HEK293 (cell line): Measurements from ENCODE around the gene CDH11.

Experiments used
- CTCF ChIA-PET: fragments of 350-600 bp; formaldehyde crosslinking; extraction: SDS; loops from one replicate; lab custom pipeline; 2021; ENCODE audit warnings: antibody characterized with exemption; lab: Yijun Ruan, JAX
- POLR2A ChIA-PET: fragments of 300-600 bp; formaldehyde crosslinking; extraction: SDS; loops from one replicate; lab custom pipeline; 2020; ENCODE audit warnings: antibody characterized with exemption, inconsistent platforms; lab: Yijun Ruan, JAX
- H3K27ac ChIP-seq: fragments of 200-500 bp; sonication (Bioruptor generic); 2 replicates; pipeline ENCODE4 v1.5.1; 2014; ENCODE audit warnings: low read depth, low read length, control low read depth, inconsistent platforms; ENCODE audit errors: extremely low read depth
- H3K36me3 ChIP-seq, 2 experiments: fragments of 200-500 bp in 1 of 2; sonication (Bioruptor generic) in 1 of 2; 1 replicate in 1 of 2; 2 replicates in 1 of 2; pipeline ENCODE4 v1.5.1; 2014 to 2017; ENCODE audit warnings: inconsistent platforms in 2 of 2, low read length in 2 of 2; ENCODE audit not compliant: control insufficient read depth in 2 of 2, insufficient read depth in 1 of 2
- H3K4me1 ChIP-seq: fragments of 200-500 bp; sonication (Bioruptor generic); 2 replicates; pipeline ENCODE4 v1.5.1; 2014; ENCODE audit warnings: mild to moderate bottlenecking, low read length, inconsistent platforms; ENCODE audit not compliant: control insufficient read depth, insufficient read depth
- H3K4me3 ChIP-seq: 2 replicates; pipeline ENCODE4 v1.5.1; 2011; ENCODE audit warnings: low read depth, mild to moderate bottlenecking, control low read depth, low read length, moderate library complexity
- H3K9me3 ChIP-seq: fragments of 200-500 bp; sonication (Bioruptor generic); 2 replicates; pipeline ENCODE4 v1.5.1; 2014; ENCODE audit warnings: low read depth, low read length, inconsistent platforms; ENCODE audit not compliant: control insufficient read depth, insufficient read depth
- AEBP2 ChIP-seq: fragments of 450-650 bp; formaldehyde crosslinking; IDR thresholded peaks from 2 replicates; pipeline ENCODE4 v1.5.1; 2016; ENCODE audit warnings: missing biosample characterization, missing genetic modification characterization, borderline replicate concordance
- KLF10 ChIP-seq: fragments of 450-650 bp; IDR thresholded peaks from 2 replicates; pipeline ENCODE4 v1.5.1; 2018; ENCODE audit warnings: missing biosample characterization, mild to moderate bottlenecking, missing genetic modification characterization
- KLF8 ChIP-seq: fragments of 450-650 bp; formaldehyde crosslinking; IDR thresholded peaks from 2 replicates; pipeline ENCODE4 v1.5.1; 2016; ENCODE audit warnings: missing biosample characterization, missing genetic modification characterization
- PATZ1 ChIP-seq: fragments of 450-650 bp; formaldehyde crosslinking; IDR thresholded peaks from 2 replicates; pipeline ENCODE4 v1.5.1; 2016; ENCODE audit warnings: missing biosample characterization, missing genetic modification characterization
- PRDM6 ChIP-seq: fragments of 450-650 bp; formaldehyde crosslinking; IDR thresholded peaks from 2 replicates; pipeline ENCODE4 v1.5.1; 2017; ENCODE audit warnings: missing biosample characterization, missing genetic modification characterization
- ZBTB17 ChIP-seq: fragments of 450-650 bp; formaldehyde crosslinking; IDR thresholded peaks from 2 replicates; pipeline ENCODE4 v1.5.1; 2016; ENCODE audit warnings: missing biosample characterization, missing genetic modification characterization
- ZFHX2 ChIP-seq: fragments of 450-650 bp; formaldehyde crosslinking; conservative IDR thresholded peaks from 2 replicates; pipeline ENCODE4 v1.5.1; 2016; ENCODE audit warnings: missing biosample characterization, missing genetic modification characterization
- ZNF133 ChIP-seq: fragments of 450-650 bp; formaldehyde crosslinking; IDR thresholded peaks from 2 replicates; pipeline ENCODE4 v1.5.1; 2016; ENCODE audit warnings: missing biosample characterization, missing genetic modification characterization
- ZNF138 ChIP-seq: fragments of 450-650 bp; formaldehyde crosslinking; IDR thresholded peaks from 2 replicates; pipeline ENCODE4 v1.5.1; 2016; ENCODE audit warnings: missing biosample characterization, missing genetic modification characterization, borderline replicate concordance
- ZNF146 ChIP-seq: fragments of 450-650 bp; formaldehyde crosslinking; IDR thresholded peaks from 2 replicates; pipeline ENCODE4 v1.5.1; 2016; ENCODE audit warnings: missing biosample characterization, missing genetic modification characterization
- ZNF169 ChIP-seq: fragments of 450-650 bp; formaldehyde crosslinking; IDR thresholded peaks from 2 replicates; pipeline ENCODE4 v1.5.1; 2016; ENCODE audit warnings: missing biosample characterization, missing genetic modification characterization
- ZNF221 ChIP-seq: fragments of 450-650 bp; formaldehyde crosslinking; IDR thresholded peaks from 2 replicates; pipeline ENCODE4 v1.5.1; 2017; ENCODE audit warnings: missing biosample characterization, missing genetic modification characterization, borderline replicate concordance
- ZNF239 ChIP-seq: fragments of 450-650 bp; formaldehyde crosslinking; IDR thresholded peaks from 2 replicates; pipeline ENCODE4 v1.5.1; 2016; ENCODE audit warnings: missing biosample characterization, missing genetic modification characterization
- ZNF426 ChIP-seq: fragments of 450-650 bp; formaldehyde crosslinking; IDR thresholded peaks from 2 replicates; pipeline ENCODE4 v1.5.1; 2017; ENCODE audit warnings: missing biosample characterization, missing genetic modification characterization, mild to moderate bottlenecking, inconsistent platforms, moderate library complexity
- ZNF433 ChIP-seq: fragments of 450-650 bp; formaldehyde crosslinking; IDR thresholded peaks from 2 replicates; pipeline ENCODE4 v1.5.1; 2016; ENCODE audit warnings: missing biosample characterization, missing genetic modification characterization, low read depth
- ZNF449 ChIP-seq: fragments of 450-650 bp; formaldehyde crosslinking; IDR thresholded peaks from 2 replicates; pipeline ENCODE4 v1.5.1; 2017; ENCODE audit warnings: missing biosample characterization, mild to moderate bottlenecking, missing genetic modification characterization, moderate library complexity
- ZNF624 ChIP-seq: fragments of 450-650 bp; formaldehyde crosslinking; IDR thresholded peaks from 2 replicates; pipeline ENCODE4 v1.5.1; 2017; ENCODE audit warnings: missing biosample characterization, missing genetic modification characterization
- ZNF639 ChIP-seq: fragments of 450-650 bp; formaldehyde crosslinking; IDR thresholded peaks from 2 replicates; pipeline ENCODE4 v1.5.1; 2016; ENCODE audit warnings: missing biosample characterization, missing genetic modification characterization
- ZSCAN16 ChIP-seq: fragments of 450-650 bp; formaldehyde crosslinking; IDR thresholded peaks from 2 replicates; pipeline ENCODE4 v1.5.1; 2016; ENCODE audit warnings: missing biosample characterization, missing genetic modification characterization

CDH11 gene

GRCh38 chr16:65116818-65117430, 4.9 kb downstream of the CDH11 start:
- Histone ChIP-seq H3K9me3 (no peaks in the 10 kb centered on the region), H3K4me1 (peaks cover 15% of the 10 kb centered on the region), H3K4me3 (no peak overlapping the region), H3K27ac (no peak overlapping the region), H3K36me3 (no peaks in the 10 kb centered on the region)
- TF ChIP-seq ZNF426 (tag by site-specific recombination) (no peak), ZNF146 (no peak), ZBTB17 (tag by site-specific recombination) (no peak), KLF10 (tag by site-specific recombination) (no peak), ZNF624 (tag by site-specific recombination) (no peak), ZNF221 (tag by site-specific recombination) (no peak), ZNF169 (tag by site-specific recombination) (no peak), ZFHX2 (tag by site-specific recombination) (no peak), ZNF133 (tag by site-specific recombination) (no peak), ZSCAN16 (tag by site-specific recombination) (no peak), ZNF639 (no peak), ZNF239 (no peak), ZNF433 (tag by site-specific recombination) (no peak), PRDM6 (tag by site-specific recombination) (no peak), ZNF138 (no peak), AEBP2 (no peak), ZNF449 (tag by site-specific recombination) (no peak), PATZ1 (tag by site-specific recombination) (no peak), KLF8 (no peak)
- POLR2A ChIA-PET, result no interaction called here
- CTCF ChIA-PET, result interaction anchor here (0.6 to 1.5 kb wide), 5 partner anchors 9 to 549 kb away, joined by 3 to 4 read pairs (median 3); no protein-coding TSS in a partner anchor
